WTC11 (cell line): Measurements from ENCODE around the gene C1orf167. TPM values are rescaled to one million over a fixed set of nuclear protein-coding genes. Genes with fewer than 3 reads are reported as not detected.

Experiments
- ATAC-seq: fragments of 200-7000 bp; cut with Tn5 transposase; 2 replicates; pipeline ENCODE4 v1.10.0; 2021; ENCODE audit warnings: mild to moderate bottlenecking, moderate library complexity
- CTCF ChIA-PET: fragments of 300-600 bp; sonication (Branson Sonifier 250); formaldehyde crosslinking; loops from one replicate; lab custom pipeline; 2021; ENCODE audit warnings: antibody characterized with exemption; lab: Charles Lee
- POLR2A ChIA-PET: fragments of 350-600 bp; sonication (Branson Sonifier 250); formaldehyde crosslinking; loops from one replicate; lab custom pipeline; 2021; ENCODE audit warnings: antibody characterized with exemption; lab: Charles Lee
- DNase-seq: peaks from one replicate; pipeline ENCODE4 v3.0.0; 2021; ENCODE audit warnings: low spot score
- H3K27ac Mint-ChIP-seq: 2 replicates; pipeline ENCODE4 v1.8.0; 2021; ENCODE audit warnings: mixed read lengths
- H3K27me3 Mint-ChIP-seq: 2 replicates; pipeline ENCODE4 v1.8.0; 2021; ENCODE audit warnings: low read depth, mild to moderate bottlenecking, moderate library complexity, mixed read lengths
- H3K36me3 Mint-ChIP-seq: 2 replicates; pipeline ENCODE4 v1.8.0; 2021; ENCODE audit warnings: mixed read lengths
- H3K4me1 Mint-ChIP-seq: 2 replicates; pipeline ENCODE4 v1.8.0; 2022; ENCODE audit warnings: mixed read lengths
- H3K4me3 Mint-ChIP-seq: 2 replicates; pipeline ENCODE4 v1.8.0; 2021; ENCODE audit warnings: mild to moderate bottlenecking, moderate library complexity, mixed read lengths
- H3K9me3 Mint-ChIP-seq: 2 replicates; pipeline ENCODE4 v1.8.0; 2021; ENCODE audit warnings: mixed read lengths
- ATF1 ChIP-seq: sonication (generic); formaldehyde crosslinking; IDR thresholded peaks from 2 replicates; pipeline ENCODE4 v1.8.1; 2023; ENCODE audit warnings: mild to moderate bottlenecking, moderate library complexity, missing genetic modification reagents
- CREB1 ChIP-seq: sonication (generic); formaldehyde crosslinking; IDR thresholded peaks from 2 replicates; pipeline ENCODE4 v1.8.0; 2023; ENCODE audit warnings: mild to moderate bottlenecking, missing genetic modification reagents
- GABPB1 ChIP-seq: sonication (generic); formaldehyde crosslinking; IDR thresholded peaks from 2 replicates; pipeline ENCODE4 v1.8.1; 2023; ENCODE audit warnings: mild to moderate bottlenecking, missing genetic modification reagents
- GRHL2 ChIP-seq: fragments of 250-450 bp; sonication (Bioruptor Pico); IDR thresholded peaks from 2 replicates; pipeline ENCODE4 v1.8.0; 2022; ENCODE audit warnings: mild to moderate bottlenecking, moderate library complexity; ENCODE audit not compliant: insufficient replicate concordance, severe bottlenecking
- NFATC4 ChIP-seq: fragments of 250-450 bp; sonication (Bioruptor Pico); IDR thresholded peaks from 2 replicates; pipeline ENCODE4 v1.9.0; 2021; ENCODE audit warnings: mild to moderate bottlenecking
- OVOL2 ChIP-seq: fragments of 250-450 bp; sonication (Bioruptor Pico); IDR thresholded peaks from 2 replicates; pipeline ENCODE4 v1.9.0; 2021; ENCODE audit warnings: mild to moderate bottlenecking, borderline replicate concordance
- PRRX2 ChIP-seq: fragments of 250-450 bp; sonication (Bioruptor Pico); IDR thresholded peaks from 2 replicates; pipeline ENCODE4 v1.8.0; 2021; ENCODE audit warnings: mild to moderate bottlenecking
- RORB ChIP-seq: fragments of 250-450 bp; sonication (Bioruptor Pico); IDR thresholded peaks from 2 replicates; pipeline ENCODE4 v1.9.0; 2021; ENCODE audit warnings: mild to moderate bottlenecking
- SMAD4 ChIP-seq: sonication (generic); formaldehyde crosslinking; IDR thresholded peaks from 2 replicates; pipeline ENCODE4 v1.8.0; 2022; ENCODE audit warnings: mild to moderate bottlenecking, missing genetic modification reagents
- SP1 ChIP-seq: sonication (generic); formaldehyde crosslinking; conservative IDR thresholded peaks from 2 replicates; pipeline ENCODE4 v1.8.1; 2022; ENCODE audit warnings: missing genetic modification reagents
- ZNF263 ChIP-seq: sonication (generic); formaldehyde crosslinking; IDR thresholded peaks from 2 replicates; pipeline ENCODE4 v1.8.1; 2022; ENCODE audit warnings: low read depth, mild to moderate bottlenecking, moderate library complexity, missing genetic modification reagents
- ZNF423 ChIP-seq: fragments of 250-450 bp; sonication (Bioruptor Pico); IDR thresholded peaks from 2 replicates; pipeline ENCODE4 v2.1.2; 2022; ENCODE audit warnings: mild to moderate bottlenecking, moderate library complexity
- total RNA-seq: library from RNA; stranded (reverse); gene quantifications from 3 replicates; pipeline ENCODE4 v1.2.3, GENCODE V29; 2021
- TF ChIP-seq, protein P1 (sequence below): sonication (generic); formaldehyde crosslinking; IDR thresholded peaks from 2 replicates; pipeline ENCODE4 v1.8.1; 2023; ENCODE audit warnings: mild to moderate bottlenecking, moderate library complexity, missing genetic modification reagents
- TF ChIP-seq, protein P2 (sequence below): sonication (generic); formaldehyde crosslinking; IDR thresholded peaks from 2 replicates; pipeline ENCODE4 v1.8.0; 2023; ENCODE audit warnings: missing genetic modification reagents
- TF ChIP-seq, protein P3 (sequence below): sonication (generic); formaldehyde crosslinking; IDR thresholded peaks from 2 replicates; pipeline ENCODE4 v1.8.1; 2022; ENCODE audit warnings: low read depth, mild to moderate bottlenecking, moderate library complexity, missing genetic modification reagents, borderline replicate concordance
- TF ChIP-seq, protein P4 (sequence below): fragments of 250-450 bp; sonication (Bioruptor Pico); IDR thresholded peaks from 2 replicates; pipeline ENCODE4 v1.9.0; 2021; ENCODE audit warnings: mild to moderate bottlenecking, borderline replicate concordance
- TF ChIP-seq, protein P5 (sequence below): sonication (generic); formaldehyde crosslinking; IDR thresholded peaks from 2 replicates; pipeline ENCODE4 v1.8.0; 2022; ENCODE audit warnings: missing genetic modification reagents
- TF ChIP-seq, protein P6 (sequence below): sonication (generic); formaldehyde crosslinking; IDR thresholded peaks from 2 replicates; pipeline ENCODE4 v1.8.1; 2022; ENCODE audit warnings: mild to moderate bottlenecking, missing genetic modification reagents, moderate library complexity, borderline replicate concordance

The C1orf167 gene
- total RNA-seq, 1 experiment from 2014 or later = 1.2 TPM

DNA sequence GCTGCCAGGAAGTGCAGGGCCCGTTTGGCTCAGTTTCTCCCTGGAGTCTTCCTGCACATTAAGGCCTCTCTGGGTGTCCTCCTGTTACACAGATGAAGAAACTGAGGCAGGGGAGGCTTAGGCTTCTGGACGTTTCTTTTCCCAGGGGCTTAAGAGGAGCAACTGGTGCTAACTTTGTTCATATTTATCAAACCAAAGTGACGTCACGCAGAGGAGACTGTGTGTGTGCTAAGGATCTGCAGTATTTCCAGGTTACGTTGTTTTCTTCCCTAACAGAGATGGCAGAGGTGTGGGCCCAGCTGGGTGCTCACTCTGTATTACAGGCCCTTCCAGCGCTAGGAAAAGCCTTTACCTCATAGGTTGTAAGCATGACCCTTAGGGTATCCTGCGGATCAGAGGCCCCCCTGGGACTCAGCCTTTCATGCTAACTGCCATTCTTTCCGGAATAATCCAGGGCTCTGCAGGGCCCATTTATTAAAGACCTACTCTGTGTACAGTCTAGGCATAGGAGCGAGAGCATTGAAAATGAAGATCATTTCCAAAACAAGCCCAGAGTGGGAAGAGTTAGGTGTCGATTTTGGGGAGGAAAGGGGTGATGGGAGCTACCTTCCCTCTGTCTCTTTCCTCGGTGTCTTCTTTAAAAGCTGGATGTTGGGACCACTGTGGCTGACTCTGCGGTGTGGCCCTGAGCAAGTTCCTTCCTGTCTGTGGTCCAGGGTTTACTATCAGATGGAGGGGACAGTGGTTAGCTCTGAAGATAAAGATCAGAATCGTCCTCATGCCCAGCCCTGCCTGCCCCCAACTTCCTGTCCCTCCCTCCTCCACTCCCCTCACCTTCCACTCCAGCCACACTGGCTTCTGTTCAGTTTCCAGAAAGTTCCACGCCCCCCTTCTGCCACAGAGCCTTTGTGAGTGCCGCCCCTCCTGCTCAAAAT lies 21.5 kb upstream of the C1orf167 start:
- Mint-ChIP-seq H3K4me1 (peaks cover 30% of the 10 kb centered on the region), H3K4me3 (no peak overlapping the region), H3K27ac (0 out of 2 replicates have a peak overlapping the region, but pooled peaks have one; percentile 20), H3K9me3 (no peaks in the 10 kb centered on the region), H3K27me3 (no peaks in the 10 kb centered on the region), H3K36me3 (no peaks in the 10 kb centered on the region; the same call in 1 of the 2 replicates)
- ATAC-seq (no peak), DNase-seq (no peak)
- ChIA-PET POLR2A (no interaction called here), CTCF (interaction anchor here (1.1 to 2.6 kb wide), 4 partner anchors 29 to 95 kb away, joined by 3 to 10 read pairs (median 4); partner anchors contain the start of gene FBXO6)
- TF ChIP-seq PRRX2 (CRISPR knock-in tag) (no peak), ZNF263 (no peak), NFATC4 (CRISPR knock-in tag) (no peak), GABPB1 (no peak), CREB1 (CRISPR knock-in tag) (no peak), OVOL2 (CRISPR knock-in tag) (no peak), GRHL2 (CRISPR knock-in tag) (no peak), ZNF423 (CRISPR knock-in tag) (no peak), SP1 (CRISPR knock-in tag) (no peak), ATF1 (no peak), RORB (no peak), SMAD4 (CRISPR knock-in tag) (no peak)
- TF ChIP-seq, protein P1, sequence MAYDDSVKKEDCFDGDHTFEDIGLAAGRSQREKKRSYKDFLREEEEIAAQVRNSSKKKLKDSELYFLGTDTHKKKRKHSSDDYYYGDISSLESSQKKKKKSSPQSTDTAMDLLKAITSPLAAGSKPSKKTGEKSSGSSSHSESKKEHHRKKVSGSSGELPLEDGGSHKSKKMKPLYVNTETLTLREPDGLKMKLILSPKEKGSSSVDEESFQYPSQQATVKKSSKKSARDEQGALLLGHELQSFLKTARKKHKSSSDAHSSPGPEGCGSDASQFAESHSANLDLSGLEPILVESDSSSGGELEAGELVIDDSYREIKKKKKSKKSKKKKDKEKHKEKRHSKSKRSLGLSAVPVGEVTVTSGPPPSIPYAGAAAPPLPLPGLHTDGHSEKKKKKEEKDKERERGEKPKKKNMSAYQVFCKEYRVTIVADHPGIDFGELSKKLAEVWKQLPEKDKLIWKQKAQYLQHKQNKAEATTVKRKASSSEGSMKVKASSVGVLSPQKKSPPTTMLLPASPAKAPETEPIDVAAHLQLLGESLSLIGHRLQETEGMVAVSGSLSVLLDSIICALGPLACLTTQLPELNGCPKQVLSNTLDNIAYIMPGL (CRISPR knock-in tag) = no peak
- TF ChIP-seq, protein P2, sequence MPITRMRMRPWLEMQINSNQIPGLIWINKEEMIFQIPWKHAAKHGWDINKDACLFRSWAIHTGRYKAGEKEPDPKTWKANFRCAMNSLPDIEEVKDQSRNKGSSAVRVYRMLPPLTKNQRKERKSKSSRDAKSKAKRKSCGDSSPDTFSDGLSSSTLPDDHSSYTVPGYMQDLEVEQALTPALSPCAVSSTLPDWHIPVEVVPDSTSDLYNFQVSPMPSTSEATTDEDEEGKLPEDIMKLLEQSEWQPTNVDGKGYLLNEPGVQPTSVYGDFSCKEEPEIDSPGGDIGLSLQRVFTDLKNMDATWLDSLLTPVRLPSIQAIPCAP (CRISPR knock-in tag) = no peak
- TF ChIP-seq, protein P3, sequence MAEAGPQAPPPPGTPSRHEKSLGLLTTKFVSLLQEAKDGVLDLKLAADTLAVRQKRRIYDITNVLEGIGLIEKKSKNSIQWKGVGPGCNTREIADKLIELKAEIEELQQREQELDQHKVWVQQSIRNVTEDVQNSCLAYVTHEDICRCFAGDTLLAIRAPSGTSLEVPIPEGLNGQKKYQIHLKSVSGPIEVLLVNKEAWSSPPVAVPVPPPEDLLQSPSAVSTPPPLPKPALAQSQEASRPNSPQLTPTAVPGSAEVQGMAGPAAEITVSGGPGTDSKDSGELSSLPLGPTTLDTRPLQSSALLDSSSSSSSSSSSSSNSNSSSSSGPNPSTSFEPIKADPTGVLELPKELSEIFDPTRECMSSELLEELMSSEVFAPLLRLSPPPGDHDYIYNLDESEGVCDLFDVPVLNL (CRISPR knock-in tag) = no peak
- TF ChIP-seq, protein P4, sequence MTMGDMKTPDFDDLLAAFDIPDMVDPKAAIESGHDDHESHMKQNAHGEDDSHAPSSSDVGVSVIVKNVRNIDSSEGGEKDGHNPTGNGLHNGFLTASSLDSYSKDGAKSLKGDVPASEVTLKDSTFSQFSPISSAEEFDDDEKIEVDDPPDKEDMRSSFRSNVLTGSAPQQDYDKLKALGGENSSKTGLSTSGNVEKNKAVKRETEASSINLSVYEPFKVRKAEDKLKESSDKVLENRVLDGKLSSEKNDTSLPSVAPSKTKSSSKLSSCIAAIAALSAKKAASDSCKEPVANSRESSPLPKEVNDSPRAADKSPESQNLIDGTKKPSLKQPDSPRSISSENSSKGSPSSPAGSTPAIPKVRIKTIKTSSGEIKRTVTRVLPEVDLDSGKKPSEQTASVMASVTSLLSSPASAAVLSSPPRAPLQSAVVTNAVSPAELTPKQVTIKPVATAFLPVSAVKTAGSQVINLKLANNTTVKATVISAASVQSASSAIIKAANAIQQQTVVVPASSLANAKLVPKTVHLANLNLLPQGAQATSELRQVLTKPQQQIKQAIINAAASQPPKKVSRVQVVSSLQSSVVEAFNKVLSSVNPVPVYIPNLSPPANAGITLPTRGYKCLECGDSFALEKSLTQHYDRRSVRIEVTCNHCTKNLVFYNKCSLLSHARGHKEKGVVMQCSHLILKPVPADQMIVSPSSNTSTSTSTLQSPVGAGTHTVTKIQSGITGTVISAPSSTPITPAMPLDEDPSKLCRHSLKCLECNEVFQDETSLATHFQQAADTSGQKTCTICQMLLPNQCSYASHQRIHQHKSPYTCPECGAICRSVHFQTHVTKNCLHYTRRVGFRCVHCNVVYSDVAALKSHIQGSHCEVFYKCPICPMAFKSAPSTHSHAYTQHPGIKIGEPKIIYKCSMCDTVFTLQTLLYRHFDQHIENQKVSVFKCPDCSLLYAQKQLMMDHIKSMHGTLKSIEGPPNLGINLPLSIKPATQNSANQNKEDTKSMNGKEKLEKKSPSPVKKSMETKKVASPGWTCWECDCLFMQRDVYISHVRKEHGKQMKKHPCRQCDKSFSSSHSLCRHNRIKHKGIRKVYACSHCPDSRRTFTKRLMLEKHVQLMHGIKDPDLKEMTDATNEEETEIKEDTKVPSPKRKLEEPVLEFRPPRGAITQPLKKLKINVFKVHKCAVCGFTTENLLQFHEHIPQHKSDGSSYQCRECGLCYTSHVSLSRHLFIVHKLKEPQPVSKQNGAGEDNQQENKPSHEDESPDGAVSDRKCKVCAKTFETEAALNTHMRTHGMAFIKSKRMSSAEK (CRISPR knock-in tag) = no peak
- TF ChIP-seq, protein P5, sequence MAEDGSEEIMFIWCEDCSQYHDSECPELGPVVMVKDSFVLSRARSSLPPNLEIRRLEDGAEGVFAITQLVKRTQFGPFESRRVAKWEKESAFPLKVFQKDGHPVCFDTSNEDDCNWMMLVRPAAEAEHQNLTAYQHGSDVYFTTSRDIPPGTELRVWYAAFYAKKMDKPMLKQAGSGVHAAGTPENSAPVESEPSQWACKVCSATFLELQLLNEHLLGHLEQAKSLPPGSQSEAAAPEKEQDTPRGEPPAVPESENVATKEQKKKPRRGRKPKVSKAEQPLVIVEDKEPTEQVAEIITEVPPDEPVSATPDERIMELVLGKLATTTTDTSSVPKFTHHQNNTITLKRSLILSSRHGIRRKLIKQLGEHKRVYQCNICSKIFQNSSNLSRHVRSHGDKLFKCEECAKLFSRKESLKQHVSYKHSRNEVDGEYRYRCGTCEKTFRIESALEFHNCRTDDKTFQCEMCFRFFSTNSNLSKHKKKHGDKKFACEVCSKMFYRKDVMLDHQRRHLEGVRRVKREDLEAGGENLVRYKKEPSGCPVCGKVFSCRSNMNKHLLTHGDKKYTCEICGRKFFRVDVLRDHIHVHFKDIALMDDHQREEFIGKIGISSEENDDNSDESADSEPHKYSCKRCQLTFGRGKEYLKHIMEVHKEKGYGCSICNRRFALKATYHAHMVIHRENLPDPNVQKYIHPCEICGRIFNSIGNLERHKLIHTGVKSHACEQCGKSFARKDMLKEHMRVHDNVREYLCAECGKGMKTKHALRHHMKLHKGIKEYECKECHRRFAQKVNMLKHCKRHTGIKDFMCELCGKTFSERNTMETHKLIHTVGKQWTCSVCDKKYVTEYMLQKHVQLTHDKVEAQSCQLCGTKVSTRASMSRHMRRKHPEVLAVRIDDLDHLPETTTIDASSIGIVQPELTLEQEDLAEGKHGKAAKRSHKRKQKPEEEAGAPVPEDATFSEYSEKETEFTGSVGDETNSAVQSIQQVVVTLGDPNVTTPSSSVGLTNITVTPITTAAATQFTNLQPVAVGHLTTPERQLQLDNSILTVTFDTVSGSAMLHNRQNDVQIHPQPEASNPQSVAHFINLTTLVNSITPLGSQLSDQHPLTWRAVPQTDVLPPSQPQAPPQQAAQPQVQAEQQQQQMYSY (CRISPR knock-in tag) = no peak
- TF ChIP-seq, protein P6, sequence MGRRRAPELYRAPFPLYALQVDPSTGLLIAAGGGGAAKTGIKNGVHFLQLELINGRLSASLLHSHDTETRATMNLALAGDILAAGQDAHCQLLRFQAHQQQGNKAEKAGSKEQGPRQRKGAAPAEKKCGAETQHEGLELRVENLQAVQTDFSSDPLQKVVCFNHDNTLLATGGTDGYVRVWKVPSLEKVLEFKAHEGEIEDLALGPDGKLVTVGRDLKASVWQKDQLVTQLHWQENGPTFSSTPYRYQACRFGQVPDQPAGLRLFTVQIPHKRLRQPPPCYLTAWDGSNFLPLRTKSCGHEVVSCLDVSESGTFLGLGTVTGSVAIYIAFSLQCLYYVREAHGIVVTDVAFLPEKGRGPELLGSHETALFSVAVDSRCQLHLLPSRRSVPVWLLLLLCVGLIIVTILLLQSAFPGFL (CRISPR knock-in tag) = no peak
